Mammary microvascular endothelial cell (primary cell): ENCODE measurements around the gene PARD6A. TPM values are rescaled to one million over a fixed set of nuclear protein-coding genes. Genes with fewer than 3 reads are reported as not detected.

ENCODE experiments used
- total RNA-seq: library from RNA; depleted of rRNA; stranded (reverse); fragments of >200 nt; gene quantifications from 2 replicates; pipeline ENCODE4 v1.2.3, GENCODE V29; 2015

PARD6A gene, protein sequence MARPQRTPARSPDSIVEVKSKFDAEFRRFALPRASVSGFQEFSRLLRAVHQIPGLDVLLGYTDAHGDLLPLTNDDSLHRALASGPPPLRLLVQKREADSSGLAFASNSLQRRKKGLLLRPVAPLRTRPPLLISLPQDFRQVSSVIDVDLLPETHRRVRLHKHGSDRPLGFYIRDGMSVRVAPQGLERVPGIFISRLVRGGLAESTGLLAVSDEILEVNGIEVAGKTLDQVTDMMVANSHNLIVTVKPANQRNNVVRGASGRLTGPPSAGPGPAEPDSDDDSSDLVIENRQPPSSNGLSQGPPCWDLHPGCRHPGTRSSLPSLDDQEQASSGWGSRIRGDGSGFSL
- 2.8 and 4.5 TPM in 2 replicates for total RNA-seq

GRCh38 chr16:67660564-67661028, at the start of gene PARD6A:
TSS of gene PARD6A (plus strand) at chr16:67660960. CDS start at chr16:67661039, 79 bp downstream.

DNA sequence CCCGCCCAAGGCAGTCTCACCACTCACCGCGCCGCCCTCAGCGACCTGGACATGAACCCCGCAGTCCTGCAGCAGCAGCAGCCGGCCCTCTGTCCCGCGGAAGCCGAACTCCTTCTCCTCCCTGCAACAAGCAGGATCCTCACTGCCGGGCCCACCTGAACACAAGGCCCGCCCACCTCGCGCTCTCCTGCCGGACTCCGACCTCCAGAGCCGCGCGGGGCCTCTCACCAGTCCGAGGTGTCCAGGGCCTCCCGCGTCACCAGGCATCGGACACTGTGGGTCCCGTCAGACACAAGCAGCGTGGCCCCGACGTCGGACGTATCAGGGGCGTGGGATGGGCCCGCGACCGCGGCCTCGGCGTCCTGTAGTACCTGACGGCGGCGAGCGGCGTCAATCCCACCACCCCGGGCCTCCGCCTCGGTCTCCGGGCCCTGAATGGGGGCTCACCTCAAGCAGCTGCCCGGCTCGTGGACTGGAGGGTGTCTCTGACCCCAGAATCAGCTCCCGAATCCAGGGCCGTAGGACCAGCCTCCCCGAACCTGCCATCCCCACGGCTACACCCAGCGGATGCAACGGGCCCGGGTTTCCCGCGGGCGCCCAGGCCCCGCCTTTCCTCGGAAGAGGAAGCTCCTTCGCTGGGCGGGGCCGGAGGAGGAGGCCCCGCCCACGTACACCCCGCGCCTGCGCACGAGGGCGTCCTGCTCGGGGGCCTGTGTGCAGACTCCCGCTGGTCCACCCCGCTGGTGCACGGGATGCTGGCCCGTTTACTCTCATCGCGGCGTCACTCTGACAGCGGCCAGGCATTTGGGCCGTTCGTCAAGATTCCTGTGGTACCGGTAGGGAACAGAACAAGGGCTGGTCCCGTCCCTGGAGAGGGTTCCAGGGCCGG, 841 bp upstream of the PARD6A start, which contains the start of gene ACD:
TSS of gene ACD (minus strand) at position 586 of the 889 bp plus-strand sequence. CDS start at position 546, 40 bp downstream.

DNA sequence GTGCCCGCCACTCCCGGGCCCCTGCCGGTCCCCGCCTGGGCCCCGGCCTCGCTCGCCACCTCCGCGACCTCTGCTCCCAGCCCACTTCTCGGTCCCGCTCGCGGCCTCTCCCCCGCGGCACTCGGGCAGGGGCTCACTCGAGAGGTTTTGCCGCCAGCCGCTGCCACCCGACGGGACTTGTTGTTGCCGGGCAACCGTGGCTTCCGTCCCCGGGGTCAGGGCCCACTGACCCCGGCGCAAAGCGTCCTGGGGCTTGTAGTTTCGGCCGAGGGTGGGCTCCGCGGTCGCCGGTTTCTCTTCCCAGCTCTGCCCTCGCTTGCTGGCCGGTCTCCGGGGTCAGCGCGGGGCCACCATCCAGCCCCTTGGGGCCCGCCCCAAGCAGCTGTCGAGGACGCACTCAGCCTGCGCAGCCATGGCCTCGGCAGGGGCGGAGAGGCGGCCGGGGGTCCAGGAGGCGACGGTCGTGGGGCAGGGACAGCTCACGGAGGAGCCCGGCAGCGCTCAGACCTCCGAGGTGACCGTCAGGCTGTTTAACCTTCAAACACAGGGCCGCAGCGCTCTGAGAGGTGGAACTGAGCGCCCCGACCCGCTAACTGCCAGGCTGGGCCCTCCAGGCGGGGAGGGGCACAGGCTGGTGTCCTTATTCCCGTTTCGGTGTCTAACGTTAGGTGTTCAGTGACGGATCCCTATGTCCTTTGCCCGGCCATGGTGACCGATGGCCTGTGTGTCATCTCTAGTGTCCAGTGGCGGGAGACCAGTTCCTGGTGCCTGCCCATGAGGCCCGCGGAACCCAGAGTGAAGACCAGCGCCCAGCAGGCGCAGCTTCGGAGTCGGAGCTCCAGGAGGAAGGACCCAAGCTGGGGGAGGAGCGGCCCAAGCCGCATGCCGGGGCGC, 6.0 kb downstream of the PARD6A start, which contains the start of the genes C16orf86 and ENKD1:
TSS of gene C16orf86 (plus strand) at position 256 of the 894 bp plus-strand sequence. CDS start at position 413, 157 bp downstream.
TSS of gene ENKD1 (minus strand) at position 192 of the 894 bp plus-strand sequence. CDS start 308 bp downstream, outside the sequence.

Other genes with a start within 250 kb of the PARD6A start
- gene ZDHHC1, start 244.5 kb upstream of the PARD6A start, total RNA-seq: 5.2 and 6.7 TPM in 2 replicates
- not detected in 2 replicates for gene HSD11B2, start 229.8 kb upstream of the PARD6A start, total RNA-seq
- gene ATP6V0D1, start 179.8 kb upstream of the PARD6A start, total RNA-seq: 170 and 206 TPM in 2 replicates
- gene AGRP, start 177.4 kb upstream of the PARD6A start, total RNA-seq: not detected in 2 replicates
- 53.6 and 66.6 TPM in 2 replicates for gene RIPOR1, start 132.1 kb upstream of the PARD6A start, total RNA-seq
- 25.5 and 27.7 TPM in 2 replicates for gene CTCF, start 98.4 kb upstream of the PARD6A start, total RNA-seq
- 0.25 and 3.6 TPM in 2 replicates for gene CARMIL2, start 15.8 kb upstream of the PARD6A start, total RNA-seq
- 26.0 and 35.8 TPM in 2 replicates for gene ACD, start 700 bp upstream of the PARD6A start, total RNA-seq
- 14.3 and 16.5 TPM in 2 replicates for gene ENKD1, start 5.8 kb downstream of the PARD6A start, total RNA-seq
- 3.6 and 5.8 TPM in 2 replicates for gene C16orf86, start 5.9 kb downstream of the PARD6A start, total RNA-seq
- gene GFOD2, start 58.4 kb downstream of the PARD6A start, total RNA-seq: 19.6 TPM in 2 replicates
- 8.6 and 10.3 TPM in 2 replicates for gene RANBP10, start 145.6 kb downstream of the PARD6A start, total RNA-seq
- gene TSNAXIP1, start 145.9 kb downstream of the PARD6A start, total RNA-seq: 0.13 and 0.20 TPM in 2 replicates
- gene THAP11, start 181.4 kb downstream of the PARD6A start, total RNA-seq: 35.4 and 40.7 TPM in 2 replicates
- 158 and 170 TPM in 2 replicates for gene NUTF2, start 186.0 kb downstream of the PARD6A start, total RNA-seq
- 29.4 and 31.6 TPM in 2 replicates for gene CENPT, start 186.7 kb downstream of the PARD6A start, total RNA-seq
- gene EDC4, start 212.1 kb downstream of the PARD6A start, total RNA-seq: 50.1 and 74.3 TPM in 2 replicates
- 0.69 TPM in 1 of 2 replicates, not detected in the other for gene NRN1L, start 223.9 kb downstream of the PARD6A start, total RNA-seq
- 8.3 and 10.8 TPM in 2 replicates for gene PSKH1, start 232.3 kb downstream of the PARD6A start, total RNA-seq